HepG2 (cell line): Measurements from ENCODE around the gene TMEM139. TPM values are rescaled to one million over a fixed set of nuclear protein-coding genes. Genes with fewer than 3 reads are reported as not detected.

Experiments
- ARNTL ChIP-seq: sonication (generic); formaldehyde crosslinking; IDR thresholded peaks from 2 replicates; pipeline ENCODE4 v1.4.0; 2020; ENCODE audit warnings: mild to moderate bottlenecking, missing genetic modification reagents
- EHMT2 ChIP-seq: fragments of 200-600 bp; sonication (generic); IDR thresholded peaks from 2 replicates; pipeline ENCODE4 v1.7.0; 2017; ENCODE audit warnings: antibody characterized with exemption, low read depth, low read length, borderline replicate concordance
- FOXJ3 ChIP-seq: sonication (generic); formaldehyde crosslinking; IDR thresholded peaks from 2 replicates; pipeline ENCODE4 v1.4.0; 2020; ENCODE audit warnings: missing genetic modification reagents, mild to moderate bottlenecking, borderline replicate concordance
- GTF3A ChIP-seq: sonication (generic); formaldehyde crosslinking; conservative IDR thresholded peaks from 2 replicates; pipeline ENCODE4 v1.4.0; 2020; ENCODE audit warnings: mild to moderate bottlenecking, missing genetic modification reagents
- HES4 ChIP-seq: sonication (generic); formaldehyde crosslinking; IDR thresholded peaks from 2 replicates; pipeline ENCODE4 v1.9.0; 2021; ENCODE audit warnings: mild to moderate bottlenecking, missing genetic modification reagents, borderline replicate concordance
- JARID2 ChIP-seq: sonication (generic); formaldehyde crosslinking; IDR thresholded peaks from 2 replicates; pipeline ENCODE4 v1.8.1; 2023; ENCODE audit warnings: missing genetic modification reagents, inconsistent platforms; ENCODE audit not compliant: insufficient replicate concordance
- MEIS1 ChIP-seq: sonication (generic); formaldehyde crosslinking; IDR thresholded peaks from 2 replicates; pipeline ENCODE4 v1.9.0; 2021; ENCODE audit warnings: mild to moderate bottlenecking, missing genetic modification reagents, moderate library complexity, borderline replicate concordance
- MTA3 ChIP-seq: sonication (generic); formaldehyde crosslinking; IDR thresholded peaks from 2 replicates; pipeline ENCODE4 v1.4.0; 2020; ENCODE audit warnings: missing genetic modification reagents
- PCBP2 ChIP-seq: fragments of 200-400 bp; formaldehyde crosslinking; optimal IDR thresholded peaks from 2 replicates; pipeline ENCODE3; 2018; ENCODE audit warnings: low read length, low read depth; ENCODE audit not compliant: poor library complexity, severe bottlenecking
- PHF5A ChIP-seq: IDR thresholded peaks from one replicate; pipeline ENCODE4 v1.6.1; 2018; ENCODE audit warnings: low read depth, missing genetic modification reagents; ENCODE audit not compliant: unreplicated experiment
- PLRG1 ChIP-seq: fragments of 450-650 bp; conservative IDR thresholded peaks from 2 replicates; pipeline ENCODE4 v1.6.1; 2016
- SRF ChIP-seq: IDR thresholded peaks from 2 replicates; pipeline ENCODE4 v1.6.1; 2011; ENCODE audit warnings: mild to moderate bottlenecking, low read depth, low read length, moderate library complexity
- TCF7 ChIP-seq: sonication (generic); IDR thresholded peaks from 2 replicates; pipeline ENCODE4 v1.6.1; 2016; ENCODE audit warnings: antibody characterized with exemption, low read depth
- YEATS4 ChIP-seq: sonication (generic); formaldehyde crosslinking; IDR thresholded peaks from 2 replicates; pipeline ENCODE4 v1.4.0; 2020; ENCODE audit warnings: missing genetic modification reagents, borderline replicate concordance
- ZBTB3 ChIP-seq: sonication (generic); formaldehyde crosslinking; IDR thresholded peaks from 2 replicates; pipeline ENCODE4 v1.4.0; 2020; ENCODE audit warnings: low read depth, mild to moderate bottlenecking, moderate library complexity, missing genetic modification reagents, borderline replicate concordance
- ZHX1 ChIP-seq: sonication (generic); formaldehyde crosslinking; IDR thresholded peaks from 2 replicates; pipeline ENCODE4 v1.8.1; 2022; ENCODE audit warnings: low read depth, mild to moderate bottlenecking, missing genetic modification reagents
- ZKSCAN8 ChIP-seq: IDR thresholded peaks from 2 replicates; pipeline ENCODE4 v1.6.1; 2016; ENCODE audit warnings: borderline replicate concordance, missing genetic modification reagents, missing compliant biosample characterization
- ZNF264 ChIP-seq: sonication (generic); formaldehyde crosslinking; IDR thresholded peaks from 2 replicates; pipeline ENCODE4 v1.4.0; 2020; ENCODE audit warnings: missing genetic modification reagents
- ZNF362 ChIP-seq: sonication (generic); formaldehyde crosslinking; IDR thresholded peaks from 2 replicates; pipeline ENCODE4 v1.4.0; 2020; ENCODE audit warnings: missing genetic modification reagents, mild to moderate bottlenecking, borderline replicate concordance
- ZNF556 ChIP-seq: sonication (generic); formaldehyde crosslinking; IDR thresholded peaks from 2 replicates; pipeline ENCODE4 v1.4.0; 2020; ENCODE audit warnings: mild to moderate bottlenecking, missing genetic modification reagents, borderline replicate concordance
- ZNF619 ChIP-seq: sonication (generic); formaldehyde crosslinking; IDR thresholded peaks from 2 replicates; pipeline ENCODE4 v1.4.0; 2020; ENCODE audit warnings: mild to moderate bottlenecking, missing genetic modification reagents
- ZNF883 ChIP-seq: sonication (generic); formaldehyde crosslinking; IDR thresholded peaks from 2 replicates; pipeline ENCODE4 v1.5.1; 2020; ENCODE audit warnings: mild to moderate bottlenecking, missing genetic modification reagents; ENCODE audit errors: not compliant biosample characterization
- ZSCAN20 ChIP-seq: sonication (generic); formaldehyde crosslinking; IDR thresholded peaks from 2 replicates; pipeline ENCODE4 v1.4.0; 2020; ENCODE audit warnings: missing genetic modification reagents, mild to moderate bottlenecking, borderline replicate concordance
- polyA plus RNA-seq, 8 experiments: library from polyadenylated mRNA; depleted of rRNA in 3 of 8; stranded (reverse) in 7 of 8; unstranded in 1 of 8; fragments of >200 nt; fragmentation: Illumina TruSeq in 4 of 8; extraction: Trizol in 4 of 8; gene quantifications; 2 replicates each; pipeline versions ENCODE4 v1.2.1 to v1.2.3, GENCODE V29; 2011 to 2016; ENCODE audit warnings: low read depth in 4 of 8, missing spikeins in 1 of 8, mixed read lengths in 1 of 8; ENCODE audit not compliant: insufficient read depth in 1 of 8
- total RNA-seq, 5 experiments: library from RNA; depleted of rRNA; stranded (reverse); fragments of >200 nt; fragmentation: Illumina TruSeq; extraction: Trizol; gene quantifications; 2 replicates each; pipeline ENCODE4 v1.2.3, GENCODE V29; 2016; ENCODE audit warnings: low read depth in 1 of 5
- TF ChIP-seq, protein P1 (sequence below): IDR thresholded peaks from 2 replicates; pipeline ENCODE4 v1.6.1; 2012; ENCODE audit warnings: inconsistent platforms
- TF ChIP-seq, protein P2 (sequence below): sonication (generic); formaldehyde crosslinking; IDR thresholded peaks from 2 replicates; pipeline ENCODE4 v1.5.0; 2020; ENCODE audit warnings: missing genetic modification reagents, mild to moderate bottlenecking, borderline replicate concordance

The TMEM139 gene
- total and polyA plus RNA-seq, 2 of the 13 experiments (the other 11 are each of a cell fraction or from before 2014, with no cell fraction given) = 7.9 to 14.0 TPM

- TF ChIP-seq ZNF362 (CRISPR knock-in tag) (no peak; the same call in 1 of the 2 replicates), EHMT2 (no peak), SRF (no peak), ZBTB3 (CRISPR knock-in tag) (no peak), ZNF883 (CRISPR knock-in tag) (no peak), PLRG1 (no peak), MEIS1 (CRISPR knock-in tag) (peak; percentile 41; the same call in 1 of the 2 replicates), TCF7 (no peak), YEATS4 (CRISPR knock-in tag) (peak; percentile 67; the same call in 1 of the 2 replicates), ZNF556 (CRISPR knock-in tag) (peak; percentile 59; the same call in 1 of the 2 replicates), MTA3 (CRISPR knock-in tag) (no peak), ZNF264 (CRISPR knock-in tag) (no peak), ZNF619 (CRISPR knock-in tag) (peak; percentile 78; the same call in 1 of the 2 replicates), JARID2 (CRISPR knock-in tag) (no peak), PCBP2 (no peak), GTF3A (CRISPR knock-in tag) (no peak), ZSCAN20 (peak; percentile 74; the same call in 1 of the 2 replicates), HES4 (no peak), PHF5A (CRISPR knock-in tag) (no peak), ZHX1 (CRISPR knock-in tag) (no peak), ZKSCAN8 (CRISPR knock-in tag) (no peak), FOXJ3 (CRISPR knock-in tag) (no peak), ARNTL (no peak)
- TF ChIP-seq, protein P1, sequence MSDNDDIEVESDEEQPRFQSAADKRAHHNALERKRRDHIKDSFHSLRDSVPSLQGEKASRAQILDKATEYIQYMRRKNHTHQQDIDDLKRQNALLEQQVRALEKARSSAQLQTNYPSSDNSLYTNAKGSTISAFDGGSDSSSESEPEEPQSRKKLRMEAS = peak; percentile 92
- TF ChIP-seq, protein P2, sequence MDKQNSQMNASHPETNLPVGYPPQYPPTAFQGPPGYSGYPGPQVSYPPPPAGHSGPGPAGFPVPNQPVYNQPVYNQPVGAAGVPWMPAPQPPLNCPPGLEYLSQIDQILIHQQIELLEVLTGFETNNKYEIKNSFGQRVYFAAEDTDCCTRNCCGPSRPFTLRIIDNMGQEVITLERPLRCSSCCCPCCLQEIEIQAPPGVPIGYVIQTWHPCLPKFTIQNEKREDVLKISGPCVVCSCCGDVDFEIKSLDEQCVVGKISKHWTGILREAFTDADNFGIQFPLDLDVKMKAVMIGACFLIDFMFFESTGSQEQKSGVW (CRISPR knock-in tag) = no peak
Measured at GRCh38 chr7:143287935-143288826, 3.4 kb downstream of the TMEM139 start, which contains the start of gene CASP2 (continued).
